Suppressor macrophage (primary cell): ENCODE results near the gene MGAT4B.
"Not testable (repeated sequence)": the region's sequence is repeated elsewhere in the genome, so short reads cannot be mapped to it uniquely, and the experiment has no call there.

Experiments
- DNase-seq, 4 experiments: peaks; one replicate each; pipeline ENCODE4 v3.0.0-alpha.2; 2020 to 2022
- total RNA-seq, 17 experiments: gene quantifications; one replicate each; lab custom pipeline; 2026; ENCODE audit warnings: mixed read lengths in 6 of 17, inconsistent platforms in 3 of 17; lab: John Stamatoyannopoulos, UW

MGAT4B gene
- 73.6 to 190 (median 117) reads per million in 17 experiments for total RNA-seq

GRCh38 chr5:179806250-179807048 lies at the start of gene MGAT4B:
MGAT4B (minus strand) TSS chr5:179806866; CDS start chr5:179806583, 283 bp downstream.
- peak; percentile 88 to 95 (median 92) for DNase-seq

- DNase-seq, result no peak
These were observed 47.7 kb upstream of the MGAT4B start for GRCh38 chr5:179854356-179854755.

- DNase-seq, result peak; percentile 42 to 72 (median 56)
These were observed 46.4 kb upstream of the MGAT4B start for GRCh38 chr5:179852993-179853547.

GRCh38 chr5:179841621-179842020 lies 35.0 kb upstream of the MGAT4B start:
- DNase-seq, result no peak

- DNase-seq, result no peak
These were observed 34.1 kb upstream of the MGAT4B start for GRCh38 chr5:179840766-179841165.

GRCh38 chr5:179840321-179840720 lies 33.7 kb upstream of the MGAT4B start:
- DNase-seq, result no peak

GRCh38 chr5:179839328-179840256 lies 32.9 kb upstream of the MGAT4B start:
- no peak for DNase-seq

- DNase-seq, result no peak
These were observed 30.7 kb upstream of the MGAT4B start for GRCh38 chr5:179837076-179838011.

- DNase-seq, result peak in 1 of 4 experiments; percentile 21
These were observed 29.8 kb upstream of the MGAT4B start for GRCh38 chr5:179836225-179837019.

- not testable (repeated sequence) for DNase-seq
These were observed 28.2 kb upstream of the MGAT4B start for GRCh38 chr5:179834871-179835270.

- DNase-seq, result no peak
These were observed 27.5 kb upstream of the MGAT4B start for GRCh38 chr5:179834120-179834519.

GRCh38 chr5:179833709-179834070 lies 27.0 kb upstream of the MGAT4B start:
- DNase-seq, result no peak

GRCh38 chr5:179833056-179833708 lies 26.5 kb upstream of the MGAT4B start:
- DNase-seq, result no peak

- DNase-seq, result no peak
These were observed 25.5 kb upstream of the MGAT4B start for GRCh38 chr5:179832039-179832745.

- no peak for DNase-seq
These were observed 24.3 kb upstream of the MGAT4B start for GRCh38 chr5:179830818-179831468.

- no peak for DNase-seq
These were observed 23.2 kb upstream of the MGAT4B start for GRCh38 chr5:179829732-179830435.

GRCh38 chr5:179828756-179829421 lies 22.2 kb upstream of the MGAT4B start:
- no peak for DNase-seq

- DNase-seq, result peak; percentile 85 to 93 (median 89)
These were observed 21.0 kb upstream of the MGAT4B start for GRCh38 chr5:179827680-179828079.
